H9 (cell line): ENCODE measurements around the gene TBPL1. TPM values are rescaled to one million over a fixed set of nuclear protein-coding genes. Genes with fewer than 3 reads are reported as not detected.

Experiments
- DNase-seq: peaks from one replicate; pipeline ENCODE4 v3.0.0-alpha.2; 2017
- H2AFZ ChIP-seq: one replicate; pipeline ENCODE4 v1.6.1; 2013; ENCODE audit warnings: mild to moderate bottlenecking, low read length, control low read depth, moderate library complexity
- H2AK5ac ChIP-seq: 2 replicates; pipeline ENCODE4 v1.6.1; 2013; ENCODE audit warnings: low read length, control low read depth, mixed read lengths; ENCODE audit not compliant: insufficient read length
- H2BK120ac ChIP-seq: one replicate; pipeline ENCODE4 v1.6.1; 2013; ENCODE audit warnings: low read depth, mild to moderate bottlenecking, low read length, control low read depth, inconsistent platforms; ENCODE audit not compliant: poor library complexity, severe bottlenecking
- H2BK12ac ChIP-seq: 2 replicates; pipeline ENCODE4 v1.6.1; 2013; ENCODE audit warnings: low read length, control low read depth, mixed read lengths, low read depth; ENCODE audit not compliant: insufficient read length
- H2BK15ac ChIP-seq: 2 replicates; pipeline ENCODE4 v1.6.1; 2013; ENCODE audit warnings: low read depth, low read length, control low read depth
- H2BK20ac ChIP-seq: one replicate; pipeline ENCODE4 v1.6.1; 2013; ENCODE audit warnings: low read depth, mild to moderate bottlenecking, low read length, control low read depth, inconsistent platforms; ENCODE audit not compliant: poor library complexity, severe bottlenecking
- H2BK5ac ChIP-seq: 2 replicates; pipeline ENCODE4 v1.6.1; 2013; ENCODE audit warnings: low read length, control low read depth, mixed read lengths; ENCODE audit not compliant: insufficient read length
- H3K14ac ChIP-seq: 2 replicates; pipeline ENCODE4 v1.6.1; 2013; ENCODE audit warnings: low read length, control low read depth; ENCODE audit not compliant: insufficient read depth
- H3K18ac ChIP-seq: 2 replicates; pipeline ENCODE4 v1.6.1; 2013; ENCODE audit warnings: low read depth, mild to moderate bottlenecking, mixed read lengths, low read length, control low read depth; ENCODE audit not compliant: insufficient read length
- H3K23ac ChIP-seq: 2 replicates; pipeline ENCODE4 v1.6.1; 2013; ENCODE audit warnings: low read length, control low read depth, mixed read lengths, low read depth; ENCODE audit not compliant: insufficient read length
- H3K23me2 ChIP-seq: 2 replicates; pipeline ENCODE4 v1.6.1; 2013; ENCODE audit warnings: low read depth, mild to moderate bottlenecking, mixed read lengths, low read length, control low read depth; ENCODE audit not compliant: insufficient read length, poor library complexity, severe bottlenecking
- H3K27ac ChIP-seq: 2 replicates; pipeline ENCODE4 v1.5.1; 2013; ENCODE audit warnings: low read length, control low read depth, mixed read lengths, low read depth; ENCODE audit not compliant: insufficient read length
- H3K27me3 ChIP-seq: 2 replicates; pipeline ENCODE4 v1.6.1; 2013; ENCODE audit warnings: low read length, control low read depth, inconsistent platforms; ENCODE audit not compliant: insufficient read depth
- H3K4ac ChIP-seq: 2 replicates; pipeline ENCODE4 v1.6.1; 2013; ENCODE audit warnings: low read depth, mild to moderate bottlenecking, control low read depth, inconsistent platforms, low read length, moderate library complexity
- H3K4me1 ChIP-seq: 2 replicates; pipeline ENCODE4 v1.6.1; 2013; ENCODE audit warnings: low read length, control low read depth, inconsistent platforms; ENCODE audit not compliant: insufficient read depth
- H3K4me2 ChIP-seq: 2 replicates; pipeline ENCODE4 v1.6.1; 2013; ENCODE audit warnings: low read length, control low read depth, mixed read lengths; ENCODE audit not compliant: insufficient read length, insufficient read depth
- H3K56ac ChIP-seq: 2 replicates; pipeline ENCODE4 v1.6.1; 2013; ENCODE audit warnings: low read depth, mild to moderate bottlenecking, mixed read lengths, low read length, control low read depth; ENCODE audit not compliant: insufficient read length
- H3K79me1 ChIP-seq: 2 replicates; pipeline ENCODE4 v1.6.1; 2013; ENCODE audit warnings: low read depth, mild to moderate bottlenecking, moderate library complexity, low read length, control low read depth, inconsistent platforms; ENCODE audit not compliant: insufficient read depth, poor library complexity, severe bottlenecking
- H3K79me2 ChIP-seq: 2 replicates; pipeline ENCODE4 v1.6.1; 2013; ENCODE audit warnings: low read length, control low read depth, inconsistent platforms; ENCODE audit not compliant: insufficient read depth
- H3K9ac ChIP-seq: 2 replicates; pipeline ENCODE4 v1.6.1; 2013; ENCODE audit warnings: low read length, control low read depth, mixed read lengths; ENCODE audit not compliant: insufficient read length; ENCODE audit errors: extremely low read depth
- H3K9me3 ChIP-seq: one replicate; pipeline ENCODE4 v1.6.1; 2013; ENCODE audit warnings: low read depth, low read length, inconsistent platforms; ENCODE audit not compliant: control insufficient read depth
- H3T11ph ChIP-seq: one replicate; pipeline ENCODE4 v1.6.1; 2013; ENCODE audit warnings: mild to moderate bottlenecking, low read length, control low read depth, inconsistent platforms
- H4K20me1 ChIP-seq: one replicate; pipeline ENCODE4 v1.6.1; 2013; ENCODE audit not compliant: control insufficient read depth, insufficient read length, insufficient read depth
- H4K5ac ChIP-seq: 2 replicates; pipeline ENCODE4 v1.6.1; 2013; ENCODE audit warnings: low read depth, mild to moderate bottlenecking, mixed read lengths, low read length, control low read depth; ENCODE audit not compliant: insufficient read length
- H4K8ac ChIP-seq: replicated peaks from 2 replicates; pipeline ENCODE4 v1.6.1; 2013; ENCODE audit warnings: low read length, control low read depth, mixed read lengths, low read depth; ENCODE audit not compliant: insufficient read length
- H4K91ac ChIP-seq: 2 replicates; pipeline ENCODE4 v1.6.1; 2013; ENCODE audit warnings: low read depth, mild to moderate bottlenecking, moderate library complexity, mixed read lengths, low read length, control low read depth; ENCODE audit not compliant: insufficient read length
- H3K27ac Mint-ChIP-seq, 3 experiments: 2 replicates in 2 of 3; 3 replicates in 1 of 3; pipeline ENCODE4 v1.8.0; 2020 to 2021; ENCODE audit warnings: mixed read lengths in 3 of 3, mild to moderate bottlenecking in 1 of 3, moderate library complexity in 1 of 3
- H3K27me3 Mint-ChIP-seq: 2 replicates; pipeline ENCODE4 v1.8.0; 2021; ENCODE audit warnings: low read depth, mild to moderate bottlenecking, moderate library complexity, mixed read lengths
- H3K36me3 Mint-ChIP-seq, 3 experiments: 2 replicates in 2 of 3; 3 replicates in 1 of 3; pipeline ENCODE4 v1.8.0; 2020 to 2021; ENCODE audit warnings: low read depth in 3 of 3, mixed read lengths in 3 of 3; ENCODE audit not compliant: insufficient read depth in 1 of 3
- H3K4me1 Mint-ChIP-seq, 2 experiments: 2 replicates each; pipeline ENCODE4 v1.8.0; 2020; ENCODE audit warnings: mixed read lengths in 2 of 2
- H3K4me3 Mint-ChIP-seq, 2 experiments: 2 replicates in 1 of 2; 3 replicates in 1 of 2; pipeline ENCODE4 v1.8.0; 2020 to 2021; ENCODE audit warnings: mild to moderate bottlenecking in 2 of 2, mixed read lengths in 2 of 2, moderate library complexity in 1 of 2
- H3K9me3 Mint-ChIP-seq, 2 experiments: 2 replicates in 1 of 2; 3 replicates in 1 of 2; pipeline ENCODE4 v1.8.0; 2020; ENCODE audit warnings: mild to moderate bottlenecking in 2 of 2, mixed read lengths in 2 of 2, moderate library complexity in 1 of 2
- CTCF ChIP-seq: fragments of 200-600 bp; sonication (generic); conservative IDR thresholded peaks from 3 replicates; pipeline ENCODE4 v1.8.0; 2021; ENCODE audit warnings: antibody characterized with exemption, mild to moderate bottlenecking
- WGBS: extraction: QIAGEN DNeasy Blood & Tissue Kit; methylation state at CpG from one replicate; pipeline ENCODE4 v1.1.7; 2013; ENCODE audit warnings: missing lambda C conversion rate, low lambda C conversion rate, mixed read lengths; ENCODE audit not compliant: insufficient read length; ENCODE audit errors: extremely low coverage; 5-methylcytosine and 5-hydroxymethylcytosine counted together
- total RNA-seq: library from RNA; stranded (reverse); gene quantifications from 2 replicates; pipeline ENCODE4 v1.2.1, GENCODE V29; 2021

Gene TBPL1
- total RNA-seq, 1 experiment from 2014 or later, result 49.7 TPM

- Histone ChIP-seq H2BK12ac (no peak overlapping the region), H2BK15ac (no peak overlapping the region), H3K14ac (no peak overlapping the region), H3K79me1 (no peaks in the 10 kb centered on the region), H4K20me1 (no peaks in the 10 kb centered on the region), H3K23ac (no peak overlapping the region), H3K27me3 (no peaks in the 10 kb centered on the region), H3K4me2 (no peak overlapping the region), H3K23me2 (no peaks in the 10 kb centered on the region), H3K9ac (no peak overlapping the region), H4K91ac (no peak overlapping the region), H3K9me3 (no peaks in the 10 kb centered on the region), H2BK20ac (no peak overlapping the region), H2BK120ac (no peak overlapping the region), H3K27ac (no peak overlapping the region), H3K18ac (no peak overlapping the region), H4K5ac (no peak overlapping the region), H3T11ph (no peak overlapping the region), H3K4me1 (peaks cover 2% of the 10 kb centered on the region; the same call in 1 of the 2 replicates), H3K79me2 (no peaks in the 10 kb centered on the region), H3K4ac (no peak overlapping the region), H2BK5ac (no peak overlapping the region), H2AK5ac (no peak overlapping the region), H2AFZ (no peak overlapping the region), H4K8ac (no peak overlapping the region), H3K56ac (no peak overlapping the region)
- WGBS, result no CpG with 5 or more reads among the region's 8 CpGs
- Mint-ChIP-seq H3K4me1 (peaks cover 6% of the 10 kb centered on the region in 2 experiments), H3K27ac (no peak overlapping the region), H3K9me3 (no peaks in the 10 kb centered on the region), H3K36me3 (peaks cover 0 to 4% (median 0%) of the 10 kb centered on the region in 3 experiments; a peak in 1 of 7 replicates), H3K27me3 (no peaks in the 10 kb centered on the region), H3K4me3 (no peak overlapping the region)
- DNase-seq, result no peak
- no peak for TF ChIP-seq CTCF
Measured at GRCh38 chr6:134010400-134010799, 57.4 kb downstream of the TBPL1 start.
